GM18951 (cell line): ENCODE results near the gene RIN3.

Source experiments
- POLR2A ChIP-seq: IDR thresholded peaks from 4 replicates; pipeline ENCODE4 v1.6.1; 2011; ENCODE audit warnings: mild to moderate bottlenecking; ENCODE audit not compliant: insufficient read length, insufficient read depth; ENCODE audit errors: extremely low read depth
- in situ Hi-C: fragments of 300-500 bp; cut with MboI; formaldehyde crosslinking; loops from one replicate; pipeline ENCODE4 v1.12.0; 2022; ENCODE audit warnings: low sequenced_read_pairs, mixed read lengths, inconsistent platforms; ENCODE audit not compliant: unreplicated experiment

The RIN3 gene

GRCh38 chr14:92577321-92577742, 63.8 kb downstream of the RIN3 start:
- in situ Hi-C loops = no loop called here

GRCh38 chr14:92578511-92578910, 64.9 kb downstream of the RIN3 start:
- TF ChIP-seq POLR2A = no peak
- in situ Hi-C loops = no loop called here

More at GRCh38 chr14:92577321-92577742, 63.8 kb downstream of the RIN3 start:
- TF ChIP-seq POLR2A = no peak

- no peak for TF ChIP-seq POLR2A
- in situ Hi-C loops = no loop called here
Measured at GRCh38 chr14:92579244-92579936, 65.8 kb downstream of the RIN3 start.

- in situ Hi-C loops = no loop called here
- no peak for TF ChIP-seq POLR2A
Measured at GRCh38 chr14:92581206-92581605, 67.6 kb downstream of the RIN3 start.

- in situ Hi-C loops = no loop called here
- TF ChIP-seq POLR2A = no peak
Measured at GRCh38 chr14:92581966-92582566, 68.5 kb downstream of the RIN3 start.

GRCh38 chr14:92582706-92583452, 69.3 kb downstream of the RIN3 start:
- in situ Hi-C loops = no loop called here
- TF ChIP-seq POLR2A = no peak

- in situ Hi-C loops = no loop called here
- no peak for TF ChIP-seq POLR2A
Measured at GRCh38 chr14:92584220-92584619, 70.6 kb downstream of the RIN3 start.

- in situ Hi-C loops = no loop called here
- TF ChIP-seq POLR2A = no peak
Measured at GRCh38 chr14:92584816-92585215, 71.2 kb downstream of the RIN3 start.

GRCh38 chr14:92585981-92586937, 72.7 kb downstream of the RIN3 start:
- in situ Hi-C loops = no loop called here
- TF ChIP-seq POLR2A = no peak

- no peak for TF ChIP-seq POLR2A
- in situ Hi-C loops = no loop called here
Measured at GRCh38 chr14:92586963-92587699, 73.5 kb downstream of the RIN3 start.

- in situ Hi-C loops = no loop called here
- TF ChIP-seq POLR2A = no peak
Measured at GRCh38 chr14:92587700-92588085, 74.1 kb downstream of the RIN3 start.

GRCh38 chr14:92589213-92589852, 75.8 kb downstream of the RIN3 start:
- TF ChIP-seq POLR2A = no peak
- in situ Hi-C loops = no loop called here
